Measurements from ENCODE around the gene MESD. TPM values are rescaled to one million over a fixed set of nuclear protein-coding genes. Genes with fewer than 3 reads are reported as not detected.

Gene MESD
- total RNA-seq, 1 donor from 2014 or later = 30.7 TPM

DNA sequence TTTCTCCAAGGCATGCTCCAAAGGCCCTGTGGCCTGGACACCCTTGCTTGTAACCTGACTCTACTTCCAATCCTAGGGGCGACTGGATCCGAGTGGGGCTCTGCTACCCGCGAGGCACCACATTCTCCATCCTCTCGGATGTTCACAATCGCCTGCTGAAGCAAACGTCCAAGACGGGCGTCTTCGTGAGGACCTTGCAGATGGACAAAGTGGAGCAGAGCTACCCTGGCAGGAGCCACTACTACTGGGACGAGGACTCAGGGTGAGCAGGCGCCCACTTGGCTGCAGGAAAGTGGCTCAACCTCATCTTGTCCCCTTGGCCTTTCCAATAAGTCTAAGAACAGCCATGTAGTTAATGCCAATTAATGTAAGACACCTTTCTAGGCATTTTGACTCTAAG lies 51.9 kb downstream of the MESD start:
- no peak for DNase-seq (ENCODE audit: low spot score)

DNA sequence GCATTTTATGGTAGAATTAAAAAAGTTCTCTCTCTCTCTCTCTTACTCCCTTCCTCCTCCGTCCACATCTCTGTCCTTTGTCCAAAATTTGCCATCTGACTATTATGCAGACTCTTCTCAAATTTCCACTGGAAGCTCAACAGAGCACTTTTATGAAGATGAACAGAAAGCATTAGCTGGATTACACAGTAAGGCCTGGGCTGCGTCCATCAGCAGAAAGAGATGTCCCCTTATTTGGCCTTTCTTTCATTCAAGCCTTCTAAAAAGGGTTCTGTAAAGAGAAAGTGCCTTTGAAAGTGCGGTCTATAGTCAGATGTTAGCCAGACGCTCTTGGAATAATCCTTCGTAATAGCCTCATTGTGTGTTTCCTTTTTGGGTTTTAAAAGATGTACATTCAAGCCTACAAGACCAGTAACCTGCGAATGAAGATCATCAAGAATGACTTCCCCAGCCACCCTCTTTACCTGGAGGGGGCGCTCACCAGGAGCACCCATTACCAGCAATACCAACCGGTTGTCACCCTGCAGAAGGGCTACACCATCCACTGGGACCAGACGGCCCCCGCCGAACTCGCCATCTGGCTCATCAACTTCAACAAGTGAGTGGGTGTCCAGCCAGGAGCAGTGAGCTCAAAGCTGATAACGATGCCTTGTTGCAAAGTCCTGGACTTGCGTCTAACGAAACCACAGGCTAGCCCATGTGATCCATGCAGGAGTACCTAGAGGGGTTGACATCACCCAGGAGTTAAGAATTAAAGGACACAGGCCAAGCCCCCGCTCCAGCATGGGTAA lies 53.1 kb downstream of the MESD start:
- no peak for DNase-seq (ENCODE audit: low spot score)

DNA sequence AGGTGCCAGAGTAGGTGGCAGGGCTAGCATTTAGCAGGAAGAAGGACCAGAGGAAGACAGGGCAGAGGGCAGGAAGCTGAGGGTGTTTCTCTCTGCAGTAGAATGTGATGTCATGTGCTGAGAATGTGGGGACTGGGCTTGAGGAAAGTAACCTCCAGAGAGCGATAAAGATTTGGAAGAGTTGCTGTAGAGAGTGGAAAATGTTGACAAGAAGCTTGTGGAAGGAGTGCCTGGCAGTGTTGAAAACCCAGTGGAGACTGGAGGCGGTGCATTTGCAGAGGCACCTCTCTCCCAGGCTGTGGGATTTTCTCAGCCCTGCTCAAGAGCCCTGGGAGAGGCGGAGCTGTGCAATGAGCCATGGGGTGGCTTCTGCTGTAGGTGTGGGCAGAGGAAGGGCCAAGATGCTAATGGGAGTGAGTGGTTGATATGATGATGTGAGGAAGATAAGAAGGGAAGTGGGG lies 54.8 kb downstream of the MESD start:
- no peak for DNase-seq (ENCODE audit: low spot score)

DNA sequence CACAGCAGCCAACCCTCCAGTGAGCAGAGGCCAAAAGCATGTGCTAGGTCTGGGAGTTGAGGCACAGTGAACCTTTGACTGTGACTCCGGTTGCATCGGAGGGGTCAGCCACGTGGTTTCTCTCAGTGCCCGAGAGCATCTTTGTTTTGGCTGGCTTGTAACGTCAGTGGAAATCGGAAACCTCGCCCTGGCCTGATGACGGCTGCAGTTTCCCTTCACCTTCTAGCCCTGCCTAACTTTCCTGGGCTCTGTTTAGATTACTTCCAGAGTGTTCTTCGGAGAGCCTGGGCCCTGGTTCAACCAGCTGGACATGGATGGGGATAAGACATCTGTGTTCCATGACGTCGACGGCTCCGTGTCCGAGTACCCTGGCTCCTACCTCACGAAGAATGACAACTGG lies 56.6 kb downstream of the MESD start:
- DNase-seq (ENCODE audit: low spot score) = peak; percentile 58

DNA sequence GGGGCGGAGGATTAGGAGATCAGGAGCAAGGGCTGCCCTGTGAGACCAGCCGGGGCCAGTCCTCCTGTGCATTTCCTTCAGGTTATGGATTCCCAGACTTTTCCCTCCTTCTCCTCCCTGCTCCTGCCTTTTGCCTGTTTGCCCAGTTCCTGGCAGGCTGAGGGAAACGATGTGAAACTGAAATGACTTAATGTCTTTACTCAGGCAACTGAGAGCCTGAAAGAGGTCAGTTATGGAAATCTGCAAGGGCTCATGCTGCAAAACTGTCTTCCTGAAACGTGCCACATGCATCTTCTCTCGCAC lies 57.2 kb downstream of the MESD start:
- no peak for DNase-seq (ENCODE audit: low spot score)

DNA sequence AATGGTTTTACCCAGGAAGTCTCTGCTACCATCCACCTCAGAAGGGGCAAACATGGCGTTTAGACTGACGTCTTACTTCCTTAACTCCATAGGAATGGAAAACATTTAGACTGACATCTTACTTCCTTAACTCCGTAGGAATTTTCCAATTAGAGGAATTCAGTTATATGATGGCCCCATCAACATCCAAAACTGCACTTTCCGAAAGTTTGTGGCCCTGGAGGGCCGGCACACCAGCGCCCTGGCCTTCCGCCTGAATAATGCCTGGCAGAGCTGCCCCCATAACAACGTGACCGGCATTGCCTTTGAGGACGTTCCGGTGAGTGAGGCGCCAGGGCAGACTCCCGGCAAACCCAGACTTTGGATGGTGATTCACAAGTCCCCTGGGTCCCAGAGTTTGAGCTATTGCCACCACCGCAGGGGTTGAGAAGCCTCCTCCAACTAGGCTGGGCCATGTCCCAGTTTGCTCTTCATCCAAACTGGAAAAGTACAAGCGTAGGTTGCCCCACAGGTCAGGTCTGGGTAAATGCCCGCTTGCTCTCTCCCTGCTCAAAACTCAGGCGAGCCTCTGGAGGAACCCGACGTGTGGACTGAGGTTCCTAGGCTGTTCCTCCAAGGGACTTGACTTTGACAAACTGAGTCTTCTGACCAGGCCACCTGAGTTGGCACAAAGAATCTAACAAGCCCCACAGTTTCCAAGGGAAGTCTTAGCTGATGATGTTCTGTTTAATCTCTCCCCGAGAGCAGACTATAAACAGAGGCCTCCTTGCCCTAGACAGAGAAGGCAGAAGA lies 57.7 kb downstream of the MESD start:
- DNase-seq (ENCODE audit: low spot score) = no peak

DNA sequence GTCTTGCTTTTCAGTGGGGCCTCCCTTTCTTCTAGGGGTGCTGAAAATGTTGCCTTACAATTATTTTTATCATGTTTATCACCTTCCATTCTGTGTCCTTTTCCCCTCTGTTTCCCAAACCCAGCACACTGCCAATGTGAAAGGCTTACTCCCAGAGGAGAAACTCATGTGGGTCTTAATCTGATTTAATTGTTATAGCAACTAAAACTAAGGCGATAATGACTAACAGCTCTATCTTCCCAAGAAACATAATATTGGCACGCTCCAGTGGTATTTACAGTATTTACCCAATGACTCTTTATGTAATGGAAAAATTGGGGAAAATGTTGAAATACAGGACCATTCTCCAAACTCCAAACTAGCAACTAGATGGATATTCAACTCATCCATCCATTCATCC lies 58.4 kb downstream of the MESD start:
- no peak for DNase-seq (ENCODE audit: low spot score)

DNA sequence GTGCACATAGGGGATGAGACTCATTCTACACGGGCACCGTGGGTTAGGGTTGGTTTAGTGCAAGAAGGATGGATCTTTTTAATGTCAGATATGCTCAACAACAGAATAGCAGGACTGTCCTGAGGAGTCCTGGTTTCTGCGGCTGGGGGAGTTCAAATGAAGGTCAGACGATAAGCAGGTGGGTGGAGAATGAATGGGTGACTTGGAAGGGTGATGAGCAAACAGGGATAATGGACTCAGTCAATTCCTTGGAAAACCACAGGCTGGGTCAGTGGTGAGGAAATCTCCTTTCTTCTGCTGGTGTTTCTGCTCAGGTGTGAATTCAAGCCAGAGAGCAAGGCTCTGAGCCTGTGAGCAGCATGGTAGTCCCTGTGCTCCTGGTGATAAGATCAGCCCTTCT lies 59.9 kb downstream of the MESD start:
- no peak for DNase-seq (ENCODE audit: low spot score)

DNA sequence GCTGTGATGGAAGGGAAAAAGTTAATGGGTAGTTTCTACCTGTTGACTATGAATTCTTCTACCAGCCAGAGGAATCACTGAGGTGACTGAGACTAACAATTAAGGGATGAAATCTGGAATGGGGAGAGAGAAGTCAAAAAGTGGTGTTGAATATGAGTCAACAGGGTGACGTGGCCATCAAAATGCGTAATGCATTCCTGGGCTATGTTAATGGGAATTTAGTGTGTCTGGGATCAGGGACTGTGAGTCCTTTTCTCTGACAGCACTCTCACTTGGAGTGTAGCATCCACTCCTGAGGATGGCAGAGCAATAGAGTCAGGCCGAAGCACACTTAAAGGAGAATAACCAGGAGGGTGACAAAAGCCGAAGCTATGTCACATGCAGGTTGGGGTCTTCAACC lies 60.4 kb downstream of the MESD start:
- no peak for DNase-seq (ENCODE audit: low spot score)

DNA sequence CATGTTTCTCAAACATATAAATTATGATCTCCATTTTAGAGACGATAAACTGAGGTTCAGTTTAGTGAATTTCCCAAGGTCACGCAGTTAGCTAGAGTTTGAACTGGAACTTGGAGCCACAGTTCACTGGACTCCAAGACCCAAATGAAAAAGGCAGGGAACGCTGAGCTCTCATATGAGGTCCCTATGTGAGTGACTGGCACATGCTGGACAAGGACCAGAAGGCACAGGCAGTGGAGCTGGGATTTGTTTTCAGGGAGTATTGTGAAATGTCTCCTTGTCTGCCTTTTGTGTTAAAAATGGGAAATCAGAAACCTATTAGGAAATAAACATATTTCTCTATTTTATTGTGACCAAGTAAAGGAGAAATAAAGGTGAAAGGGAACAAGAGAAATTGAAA lies 63.5 kb downstream of the MESD start:
- no peak for DNase-seq (ENCODE audit: low spot score)

DNA sequence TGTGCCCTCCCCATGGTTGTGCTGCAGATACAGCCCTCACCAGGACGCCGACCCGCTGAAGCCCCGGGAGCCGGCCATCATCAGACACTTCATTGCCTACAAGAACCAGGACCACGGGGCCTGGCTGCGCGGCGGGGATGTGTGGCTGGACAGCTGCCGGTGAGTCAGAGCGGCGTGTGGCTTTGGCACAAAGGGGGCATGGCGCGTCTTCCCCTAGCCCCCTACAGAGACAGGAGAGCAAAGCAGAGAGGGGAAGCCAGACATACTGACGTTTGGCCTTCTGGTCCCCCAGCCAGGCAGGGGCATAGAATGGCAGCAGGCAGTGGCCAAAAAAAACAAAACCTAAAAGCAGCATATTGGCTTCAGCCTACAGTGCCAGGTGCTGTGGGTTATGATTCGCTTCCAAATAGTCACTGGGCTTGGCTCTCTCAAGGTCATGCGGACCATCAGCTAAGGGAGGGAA lies 64.0 kb downstream of the MESD start:
- no peak for DNase-seq (ENCODE audit: low spot score)

DNA sequence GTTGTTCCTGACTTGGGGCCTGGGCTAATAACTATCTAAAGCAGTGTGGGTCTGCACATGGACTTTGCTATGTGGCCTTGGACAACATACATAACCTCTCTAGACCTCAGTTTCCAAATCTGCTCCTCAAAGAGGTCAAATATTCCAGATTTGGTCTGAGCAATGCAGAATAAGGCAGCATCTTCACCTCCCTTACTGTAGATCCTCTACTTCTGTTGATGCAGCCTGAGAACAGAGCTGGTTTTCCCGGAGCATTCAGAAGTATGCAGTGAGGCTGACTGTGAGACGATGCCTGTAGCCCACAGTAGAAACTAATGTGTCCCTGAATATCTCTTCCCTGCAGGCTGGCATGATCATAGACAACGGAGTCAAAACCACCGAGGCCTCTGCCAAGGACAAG lies 65.3 kb downstream of the MESD start:
- DNase-seq (ENCODE audit: low spot score) = no peak

DNA sequence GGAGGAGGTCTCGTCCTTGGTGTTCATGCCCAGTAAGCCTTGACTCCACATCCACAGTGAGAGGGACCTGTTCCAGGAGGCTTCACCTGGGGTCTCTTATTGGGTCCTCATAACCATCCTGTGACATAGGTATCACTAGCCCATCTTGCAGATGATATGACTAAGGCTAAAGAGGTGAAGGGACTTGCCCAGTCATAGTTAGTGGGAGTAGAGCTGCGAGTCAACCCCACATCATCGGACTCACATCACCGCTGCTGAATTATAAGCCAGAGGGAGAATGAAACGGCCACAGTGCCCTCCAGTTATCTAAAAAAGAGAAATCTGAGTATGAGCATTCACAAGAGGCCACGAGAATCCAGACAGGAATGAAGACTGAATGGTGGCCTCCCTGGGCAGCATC lies 66.0 kb downstream of the MESD start:
- DNase-seq (ENCODE audit: low spot score) = no peak

DNA sequence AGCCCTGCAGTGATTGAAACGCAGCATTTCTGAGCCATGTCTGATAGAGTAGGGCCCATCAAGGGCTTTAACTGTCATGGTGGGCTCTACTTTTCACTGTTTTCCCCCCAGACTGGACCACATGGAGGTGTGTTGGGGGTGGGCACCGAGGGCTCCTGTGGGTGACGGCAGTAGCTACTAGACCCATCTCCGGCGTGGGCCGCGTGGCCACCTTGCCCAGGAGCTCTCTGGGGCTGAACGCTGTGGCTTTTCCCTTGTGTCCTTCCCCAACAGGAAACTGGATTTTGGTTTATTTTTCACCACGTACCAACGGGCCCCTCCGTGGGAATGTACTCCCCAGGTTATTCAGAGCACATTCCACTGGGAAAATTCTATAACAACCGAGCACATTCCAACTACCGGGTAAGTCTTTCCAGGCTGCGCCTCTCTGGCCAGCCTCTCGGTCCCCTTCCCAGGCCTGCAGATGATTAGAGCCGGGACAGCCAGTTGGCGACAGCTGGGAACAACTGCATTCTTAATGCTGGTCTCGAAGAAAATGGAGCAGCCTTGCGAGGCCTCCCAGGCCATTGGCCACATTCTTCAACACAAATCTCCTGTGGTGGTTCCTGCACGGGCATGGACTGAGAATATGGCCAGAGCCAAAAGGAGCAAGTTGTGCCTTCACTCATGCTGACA lies 67.7 kb downstream of the MESD start:
- no peak for DNase-seq (ENCODE audit: low spot score)

DNA sequence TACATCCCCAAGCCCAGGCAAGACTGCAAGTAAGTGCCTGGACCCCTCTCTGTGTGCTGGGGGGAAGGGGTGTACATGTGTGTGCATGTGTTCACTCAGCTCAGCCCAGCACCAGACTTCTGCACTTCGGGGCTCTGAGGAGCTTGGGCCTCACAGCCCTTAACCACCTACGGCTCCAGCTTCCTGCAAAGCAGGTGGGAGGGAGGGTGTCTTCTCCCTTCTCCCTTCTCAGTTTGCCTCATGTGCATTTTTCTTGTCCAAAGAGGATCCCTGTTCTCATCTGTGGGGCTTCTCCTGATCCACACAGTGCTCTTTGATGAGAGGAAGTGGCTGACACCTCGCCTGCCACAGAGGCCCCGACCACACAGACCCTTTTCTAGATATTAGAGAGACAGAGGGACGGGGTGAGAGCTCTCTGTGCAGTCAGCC lies 69.3 kb downstream of the MESD start:
- DNase-seq (ENCODE audit: low spot score) = no peak

DNA sequence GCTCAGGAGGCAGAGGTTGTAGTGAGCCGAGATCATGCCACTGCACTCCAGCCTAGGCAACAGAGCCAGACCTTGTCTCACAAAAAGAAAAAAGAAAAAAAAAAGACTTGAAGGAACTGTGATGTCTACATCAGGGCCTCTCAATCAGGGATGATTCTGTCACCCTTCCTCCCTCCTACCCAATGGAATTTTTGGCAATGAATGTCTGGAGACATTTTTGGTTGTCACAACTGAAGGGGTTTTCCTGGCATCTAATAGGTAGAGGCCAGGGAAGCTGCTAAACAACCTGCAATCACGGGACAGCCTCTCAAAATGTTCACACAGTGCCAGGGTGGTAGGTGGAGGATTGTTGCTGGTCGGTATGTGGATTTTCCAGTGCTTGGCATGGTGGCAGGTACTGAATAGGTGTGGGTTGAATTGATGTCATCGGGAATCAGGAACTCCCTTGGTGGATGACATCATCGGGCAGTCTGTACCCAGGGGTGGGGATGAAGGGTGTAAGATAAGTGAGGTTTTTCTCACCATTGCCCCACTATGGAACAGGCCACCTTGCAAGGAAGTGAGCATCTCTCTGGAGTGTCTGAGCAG lies 71.3 kb downstream of the MESD start:
- DNase-seq (ENCODE audit: low spot score) = no peak

DNA sequence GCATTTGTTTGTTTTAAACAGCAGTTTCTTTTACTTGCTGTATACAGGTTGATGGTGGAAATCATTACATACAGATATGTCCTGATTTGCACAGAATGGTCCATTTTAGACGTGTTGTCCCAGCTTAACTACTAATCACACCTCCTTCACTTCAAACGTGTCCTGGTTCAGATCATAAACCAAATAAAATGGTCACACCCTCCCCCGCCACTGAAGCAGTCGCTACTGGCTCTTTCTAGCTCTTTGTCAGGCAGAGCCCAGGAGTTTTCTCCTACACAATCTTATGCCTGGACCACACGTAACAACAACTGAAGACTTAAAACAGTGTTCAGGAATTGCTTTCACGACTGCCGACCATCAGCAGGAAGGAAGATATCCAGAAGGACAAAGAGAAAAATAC lies 73.6 kb downstream of the MESD start:
- DNase-seq (ENCODE audit: low spot score) = no peak

DNA sequence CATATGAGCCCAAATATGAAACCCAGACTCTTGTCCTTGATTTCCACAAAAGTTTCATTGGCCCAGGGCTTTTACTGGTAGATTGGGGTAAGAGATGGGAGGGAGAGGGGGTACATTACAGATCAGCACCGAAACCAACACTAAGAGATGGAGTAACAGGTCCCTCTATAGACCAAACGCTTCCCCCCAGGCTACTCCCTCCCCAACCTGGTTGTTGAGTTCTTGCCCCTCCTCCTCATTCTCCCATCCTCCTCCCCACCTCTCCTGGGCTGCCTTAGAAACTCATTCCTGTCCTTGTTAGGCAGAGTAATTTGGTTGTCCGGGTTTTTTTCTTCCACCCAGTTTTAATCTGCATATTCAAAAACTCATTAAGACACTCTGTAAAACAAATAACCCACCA lies 74.1 kb downstream of the MESD start:
- no peak for DNase-seq (ENCODE audit: low spot score)

DNA sequence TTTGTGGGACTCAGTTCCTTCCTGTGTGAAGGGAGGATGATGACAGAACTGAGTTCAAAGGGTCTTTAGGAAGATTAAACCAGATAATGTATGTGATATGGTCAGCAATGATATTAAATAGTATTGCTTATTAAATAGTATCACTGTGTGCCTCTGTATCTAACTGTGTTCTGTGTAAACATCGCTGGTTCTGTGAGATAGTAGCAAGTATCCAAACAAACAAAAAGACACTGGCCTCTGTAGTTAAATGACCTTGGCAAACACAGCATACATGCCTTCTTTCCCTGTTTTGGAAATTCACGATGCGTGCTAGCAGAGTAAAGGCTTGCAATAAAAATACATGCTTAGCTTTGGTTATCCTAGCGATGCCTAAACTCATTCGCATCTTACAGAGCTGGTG lies 76.1 kb downstream of the MESD start:
- no peak for DNase-seq (ENCODE audit: low spot score)

DNA sequence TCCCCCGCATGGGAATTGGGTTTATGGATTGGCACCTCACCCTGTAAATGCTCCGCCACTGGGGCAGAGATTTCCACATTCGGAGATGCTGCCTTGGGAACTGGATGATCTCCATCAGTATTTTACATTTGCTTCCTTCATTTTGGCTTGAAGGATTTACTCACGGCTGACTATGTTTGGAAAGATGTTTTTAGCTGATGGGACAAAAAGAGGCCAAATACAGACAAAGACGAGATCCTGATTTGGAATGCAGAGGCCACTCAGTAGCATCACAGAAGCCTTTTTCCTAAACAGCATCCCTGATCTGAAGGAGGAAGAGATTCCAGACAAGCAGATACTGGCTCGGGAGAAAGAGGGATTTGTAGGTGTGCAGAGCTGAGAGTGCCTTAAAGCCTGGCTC lies 76.9 kb downstream of the MESD start:
- DNase-seq (ENCODE audit: low spot score) = no peak

DNA sequence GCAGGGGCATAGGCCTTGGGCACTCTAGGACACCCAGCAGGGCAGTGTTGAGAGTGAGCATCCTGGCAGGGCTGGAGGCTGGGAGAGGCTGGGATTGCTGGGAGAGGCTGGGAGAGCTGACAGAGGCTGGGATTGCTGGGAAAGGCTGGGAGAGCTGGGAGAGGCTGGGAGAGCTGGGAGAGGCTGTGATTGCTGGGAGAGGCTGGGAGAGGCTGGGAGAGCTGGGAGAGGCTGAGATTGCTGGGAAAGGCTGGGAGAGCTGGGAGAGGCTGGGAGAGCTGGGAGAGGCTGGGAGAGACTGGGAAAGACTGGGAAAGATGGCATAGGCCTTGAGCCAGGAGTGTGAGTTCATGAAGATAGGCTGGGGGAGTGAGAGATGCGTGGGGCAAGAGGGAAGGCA lies 77.8 kb downstream of the MESD start:
- no peak for DNase-seq (ENCODE audit: low spot score)

DNA sequence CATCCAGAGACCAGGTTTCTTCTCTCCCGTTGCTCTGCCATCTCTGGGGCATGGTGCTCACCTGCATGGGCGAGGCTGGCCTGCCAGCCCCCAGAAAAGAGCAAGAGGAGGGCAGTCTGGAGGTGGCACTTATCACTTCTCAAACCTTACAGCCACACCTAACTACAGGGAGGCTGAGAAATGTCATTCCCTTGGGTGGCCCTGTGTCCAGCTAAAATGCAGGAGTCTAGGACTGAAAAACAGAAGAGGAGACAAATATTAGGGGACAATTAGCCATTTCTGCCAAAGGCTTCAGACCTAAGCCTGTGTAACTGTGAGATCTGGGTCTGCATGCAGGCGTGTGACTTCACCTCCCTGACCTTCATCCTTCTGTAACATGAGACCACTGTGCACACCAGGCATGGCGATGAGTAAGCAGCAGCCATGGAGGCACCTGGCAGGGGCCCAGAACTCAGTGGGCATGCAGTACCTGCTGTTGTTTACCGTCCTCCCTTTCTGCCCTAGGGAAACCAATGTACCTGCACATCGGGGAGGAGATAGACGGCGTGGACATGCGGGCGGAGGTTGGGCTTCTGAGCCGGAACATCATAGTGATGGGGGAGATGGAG lies 83.4 kb downstream of the MESD start:
- no peak for DNase-seq (ENCODE audit: low spot score)
